ENCODE data around the gene AICDA.

The AICDA gene

GRCh38 chr12:8556531-8557097 is 56.0 kb downstream of the AICDA start:
- no peak for DNase-seq (ENCODE audit: extremely low read depth in 1 of 2, low read depth in 1 of 2)

- DNase-seq (ENCODE audit: extremely low read depth in 1 of 2, low read depth in 1 of 2), result no peak
These were observed 58.0 kb downstream of the AICDA start for GRCh38 chr12:8554451-8555195.

GRCh38 chr12:8553088-8553627 is 59.5 kb downstream of the AICDA start:
- DNase-seq (ENCODE audit: extremely low read depth in 1 of 2, low read depth in 1 of 2), result no peak
